B cell (primary cell): Measurements from ENCODE around the gene KDM6B. TPM values are rescaled to one million over a fixed set of nuclear protein-coding genes. Genes with fewer than 3 reads are reported as not detected.

Experiments used
- ATAC-seq: fragments of 200-7000 bp; cut with Tn5 transposase; one replicate; pipeline ENCODE4 v1.10.0; 2021; ENCODE audit warnings: low read depth, mild to moderate bottlenecking, moderate number of reproducible peaks, moderate library complexity
- CTCF ChIA-PET: fragments of 350-600 bp; sonication (Branson Sonifier 250); formaldehyde crosslinking; loops from one replicate; lab custom pipeline; 2021; ENCODE audit warnings: antibody characterized with exemption, inconsistent platforms; lab: Charles Lee
- POLR2A ChIA-PET: fragments of 350-600 bp; sonication (Branson Sonifier 250); formaldehyde crosslinking; loops from one replicate; lab custom pipeline; 2021; ENCODE audit warnings: antibody characterized with exemption; lab: Charles Lee
- DNase-seq: peaks from one replicate; pipeline ENCODE4 v3.0.0; 2013
- H2AFZ ChIP-seq: 2 replicates; pipeline ENCODE4 v1.6.1; 2012; ENCODE audit warnings: mild to moderate bottlenecking, low read depth, low read length; ENCODE audit not compliant: insufficient read depth, poor library complexity, severe bottlenecking
- H3K27ac ChIP-seq, 2 donors: 1 replicate in 1 of 2; 2 replicates in 1 of 2; pipeline ENCODE4 v1.5.1; 2012 to 2013; ENCODE audit warnings: low read length in 2 of 2, mild to moderate bottlenecking in 2 of 2, moderate library complexity in 1 of 2
- H3K27me3 ChIP-seq, 4 experiments: fragments of 200-600 bp in 1 of 4; sonication (generic) in 1 of 4; replicated peaks in 1 of 4; 1 replicate in 2 of 4; 2 replicates in 2 of 4; pipeline versions ENCODE4 v1.6.1 to v1.7.0; 2013 to 2016; ENCODE audit warnings: low read length in 3 of 4, mild to moderate bottlenecking in 2 of 4, mixed read lengths in 1 of 4, moderate library complexity in 1 of 4; ENCODE audit not compliant: insufficient read depth in 4 of 4, control insufficient read depth in 3 of 4; ENCODE audit errors: control extremely low read depth in 1 of 4
- H3K36me3 ChIP-seq, 2 experiments: replicated peaks in 1 of 2; 1 replicate in 1 of 2; 2 replicates in 1 of 2; pipeline versions ENCODE4 v1.6.1 to v1.7.1; 2013; ENCODE audit warnings: low read length in 1 of 2; ENCODE audit not compliant: insufficient read depth in 2 of 2, control insufficient read depth in 1 of 2; ENCODE audit errors: control extremely low read depth in 1 of 2, extremely low read depth in 1 of 2
- H3K4me1 ChIP-seq, 2 donors: fragments of 200-600 bp in 1 of 2; sonication (generic) in 1 of 2; 1 replicate in 1 of 2; 2 replicates in 1 of 2; pipeline versions ENCODE4 v1.5.1 to v1.6.1; 2013 to 2017; ENCODE audit warnings: low read length in 2 of 2; ENCODE audit not compliant: control insufficient read depth in 2 of 2, insufficient read depth in 2 of 2
- H3K4me2 ChIP-seq: replicated peaks from 2 replicates; pipeline ENCODE3; 2012; ENCODE audit warnings: mild to moderate bottlenecking, low read depth, low read length; ENCODE audit not compliant: poor library complexity, severe bottlenecking
- H3K4me3 ChIP-seq, 5 experiments: fragments of 200-600 bp in 1 of 5; sonication (generic) in 1 of 5; 1 replicate in 3 of 5; 2 replicates in 2 of 5; pipeline versions ENCODE4 v1.5.1 to v1.7.0; 2011 to 2016; ENCODE audit warnings: low read length in 4 of 5, mild to moderate bottlenecking in 4 of 5, low read depth in 2 of 5, control low read depth in 1 of 5, moderate library complexity in 1 of 5; ENCODE audit not compliant: insufficient read depth in 1 of 5; ENCODE audit errors: control extremely low read depth in 1 of 5, extremely low read depth in 1 of 5
- H3K79me2 ChIP-seq: fragments of 200-600 bp; sonication (generic); one replicate; pipeline ENCODE4 v1.6.0; 2016; ENCODE audit warnings: low read length; ENCODE audit not compliant: control insufficient read depth, insufficient read depth
- H3K9ac ChIP-seq: fragments of 200-600 bp; sonication (generic); 2 replicates; pipeline ENCODE4 v1.6.1; 2017; ENCODE audit warnings: mild to moderate bottlenecking, low read length, moderate library complexity
- H3K9me3 ChIP-seq, 3 donors: one replicate each; pipeline versions ENCODE4 v1.6.1 to v1.7.1; 2013; ENCODE audit warnings: low read length in 2 of 3; ENCODE audit not compliant: control insufficient read depth in 2 of 3, insufficient read depth in 1 of 3; ENCODE audit errors: control extremely low read depth in 1 of 3
- H4K20me1 ChIP-seq: 2 replicates; pipeline ENCODE4 v1.6.0; 2012; ENCODE audit warnings: mild to moderate bottlenecking, low read length; ENCODE audit not compliant: insufficient read depth, control insufficient read depth, poor library complexity, severe bottlenecking
- H3K27ac Mint-ChIP-seq: one replicate; pipeline ENCODE4 v1.8.0; 2021; ENCODE audit warnings: mixed read lengths
- H3K27me3 Mint-ChIP-seq: one replicate; pipeline ENCODE4 v1.8.0; 2021; ENCODE audit warnings: mixed read lengths
- H3K4me1 Mint-ChIP-seq: one replicate; pipeline ENCODE4 v1.8.0; 2021; ENCODE audit warnings: mixed read lengths
- H3K4me3 Mint-ChIP-seq: one replicate; pipeline ENCODE4 v1.8.0; 2021; ENCODE audit warnings: mixed read lengths
- H3K9me3 Mint-ChIP-seq: one replicate; pipeline ENCODE4 v1.8.0; 2022; ENCODE audit warnings: mixed read lengths; ENCODE audit not compliant: insufficient read depth
- CTCF ChIP-seq: fragments of 200-600 bp; IDR thresholded peaks from one replicate; pipeline ENCODE4 v1.8.0; 2022; ENCODE audit warnings: antibody characterized with exemption, mild to moderate bottlenecking
- EZH2 ChIP-seq: IDR thresholded peaks from 2 replicates; pipeline ENCODE4 v1.6.1; 2012; ENCODE audit warnings: borderline replicate concordance, low read depth, mild to moderate bottlenecking, moderate library complexity, low read length; ENCODE audit not compliant: insufficient read depth, poor library complexity, severe bottlenecking
- WGBS: methylation state at CpG from one replicate; pipeline ENCODE4 v1.1.5; 2013; ENCODE audit warnings: missing lambda C conversion rate; ENCODE audit not compliant: insufficient coverage; 5-methylcytosine and 5-hydroxymethylcytosine counted together
- intact Hi-C: fragments of 100-400 bp; cut with micrococcal nuclease; formaldehyde crosslinking; loops from one replicate; pipeline ENCODE4 v1.10.0; 2022
- polyA plus RNA-seq: library from polyadenylated mRNA; depleted of rRNA; stranded (reverse); fragments of >200 nt; gene quantifications from 2 replicates; pipeline ENCODE4 v1.2.3, GENCODE V29; 2012
- total RNA-seq, 2 donors: library from RNA; stranded (reverse); fragments of 120-200 nt in 1 of 2; gene quantifications; 1 replicate in 1 of 2; 2 replicates in 1 of 2; pipeline versions ENCODE4 v1.2.3 to v1.2.4, GENCODE V29; 2013 to 2022

KDM6B gene
- total and polyA plus RNA-seq, 2 donors (not counting 1 experiment from before 2014, with no cell fraction given), result 18.6 to 110 TPM

GRCh38 chr17:7811251-7811650, 22.8 kb upstream of the KDM6B start:
- Histone ChIP-seq H3K9ac (no peak overlapping the region), H3K4me3 (no peak overlapping the region), H3K27me3 (peaks cover 0 to 5% (median 0%) of the 10 kb centered on the region in 4 experiments), H3K9me3 (no peaks in the 10 kb centered on the region), H3K27ac (no peak overlapping the region), H3K4me1 (no peaks in the 10 kb centered on the region), H2AFZ (no peak overlapping the region), H3K36me3 (no peaks in the 10 kb centered on the region), H3K4me2 (no peak overlapping the region), H4K20me1 (no peaks in the 10 kb centered on the region), H3K79me2 (no peaks in the 10 kb centered on the region)
- Mint-ChIP-seq H3K4me3 (no peak overlapping the region), H3K27me3 (peaks cover 25% of the 10 kb centered on the region), H3K9me3 (no peaks in the 10 kb centered on the region), H3K4me1 (no peaks in the 10 kb centered on the region), H3K27ac (no peak overlapping the region)
- DNase-seq, result no peak
- ATAC-seq, result no peak
- intact Hi-C loops, result no loop called here
- ChIA-PET POLR2A (no interaction called here), CTCF (no interaction called here)
- 62% methylated on average over 2 of the region's 3 CpGs for WGBS
- no peak for TF ChIP-seq EZH2
- TF ChIP-seq CTCF, result no peak

GRCh38 chr17:7814969-7815368, 19.0 kb upstream of the KDM6B start:
- CTCF ChIA-PET, result interaction anchor here (2.2 kb wide), 1 partner anchor 72 kb away, joined by 6 read pairs; no protein-coding TSS in a partner anchor
- Histone ChIP-seq H3K79me2 (no peaks in the 10 kb centered on the region), H3K36me3 (no peaks in the 10 kb centered on the region), H3K9ac (no peak overlapping the region), H2AFZ (no peak overlapping the region), H4K20me1 (no peaks in the 10 kb centered on the region), H3K27me3 (no peaks in the 10 kb centered on the region), H3K4me1 (no peaks in the 10 kb centered on the region), H3K27ac (no peak overlapping the region), H3K4me2 (no peak overlapping the region), H3K4me3 (no peak overlapping the region), H3K9me3 (no peaks in the 10 kb centered on the region)
- WGBS, result 93% methylated on average over 2 of the region's 5 CpGs
- intact Hi-C loops, result no loop called here
- DNase-seq (no peak), ATAC-seq (no peak)
- Mint-ChIP-seq H3K27me3 (peaks cover 13% of the 10 kb centered on the region), H3K4me1 (no peaks in the 10 kb centered on the region), H3K9me3 (no peaks in the 10 kb centered on the region), H3K4me3 (no peak overlapping the region), H3K27ac (no peak overlapping the region)
- no peak for TF ChIP-seq EZH2
- no peak for TF ChIP-seq CTCF
- POLR2A ChIA-PET, result no interaction called here
